GM18519 (cell line): ENCODE data around the gene FEM1C.

Experiments used
- ATAC-seq: cut with Tn5 transposase; IDR thresholded peaks from one replicate; pipeline ENCODE4 v1.9.1; 2021; ENCODE audit warnings: mild to moderate bottlenecking, moderate library complexity; ENCODE audit not compliant: unreplicated experiment, low FRiP score

Gene FEM1C

GRCh38 chr5:115524199-115524847 lies 20.3 kb downstream of the FEM1C start:
- ATAC-seq = no peak

DNA sequence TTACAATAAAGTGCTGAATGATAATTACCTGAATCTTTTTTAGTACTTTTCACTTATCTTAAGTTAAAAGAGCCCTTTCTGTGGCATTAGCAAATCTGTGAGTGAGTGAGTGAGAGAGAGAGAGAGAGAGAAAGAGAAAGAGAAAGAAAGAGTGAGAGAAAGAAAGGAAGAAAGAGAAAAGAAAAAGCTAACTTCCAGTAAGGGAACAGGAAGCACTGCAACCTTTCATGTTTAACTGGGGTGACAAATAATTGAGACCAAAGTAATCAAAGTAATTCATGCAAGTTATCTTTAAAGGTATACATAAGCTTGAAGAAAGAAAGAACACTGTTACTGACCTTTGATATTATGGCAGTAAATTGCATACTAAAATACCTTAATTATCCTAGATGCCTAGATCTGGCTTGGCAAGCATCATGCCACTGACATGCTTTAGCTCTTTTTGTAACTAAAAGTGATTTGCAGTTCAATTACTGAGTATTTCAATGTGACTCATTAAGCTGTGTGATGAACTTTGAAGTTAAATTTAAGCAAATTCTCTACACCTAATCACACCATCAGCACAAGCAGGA lies 21.7 kb downstream of the FEM1C start:
- ATAC-seq = no peak

- ATAC-seq = no peak
Measured at GRCh38 chr5:115520191-115520590, 24.4 kb downstream of the FEM1C start.

DNA sequence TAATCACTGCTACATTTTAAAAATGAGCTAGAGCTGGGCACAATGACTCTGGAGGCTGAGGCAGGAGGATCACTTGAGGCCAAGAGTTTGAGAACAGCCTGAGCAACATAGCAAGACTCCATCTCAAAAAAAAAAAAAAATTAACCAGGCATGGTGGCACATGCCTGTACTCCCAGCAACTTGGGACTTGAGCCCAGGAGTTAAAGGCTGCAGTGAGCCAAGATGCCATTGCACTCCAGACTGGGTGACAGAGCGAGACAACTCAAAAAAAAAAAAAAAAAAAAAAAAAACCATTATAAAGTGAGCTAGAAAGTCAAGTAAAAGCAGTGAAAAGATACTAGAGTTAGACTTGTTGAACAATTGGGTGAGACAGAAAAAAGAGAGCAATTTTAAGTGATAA lies 28.2 kb downstream of the FEM1C start:
- no peak for ATAC-seq

DNA sequence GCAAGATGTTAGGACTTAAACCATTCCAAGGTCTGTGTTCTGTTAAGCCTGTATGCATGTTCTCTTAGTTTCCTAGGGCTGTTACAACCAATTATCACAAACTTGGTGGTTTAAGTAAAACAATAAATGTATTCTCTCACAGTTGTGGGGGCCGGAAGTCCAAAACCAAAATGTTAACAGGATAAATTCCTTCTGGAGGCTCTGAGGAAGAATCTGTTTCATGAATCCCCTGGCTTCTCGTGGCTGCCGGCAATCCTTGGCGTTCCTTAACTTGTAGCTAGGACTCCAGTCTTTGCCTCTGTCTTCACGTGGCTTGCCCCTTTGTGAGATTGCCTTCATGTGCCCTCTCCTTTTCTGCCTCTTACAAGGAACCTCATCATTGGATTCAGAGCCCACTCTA lies 30.4 kb downstream of the FEM1C start:
- no peak for ATAC-seq

- no peak for ATAC-seq
Measured at GRCh38 chr5:115511632-115512031, 32.9 kb downstream of the FEM1C start.

- no peak for ATAC-seq
Measured at GRCh38 chr5:115510145-115510645, 34.4 kb downstream of the FEM1C start.

DNA sequence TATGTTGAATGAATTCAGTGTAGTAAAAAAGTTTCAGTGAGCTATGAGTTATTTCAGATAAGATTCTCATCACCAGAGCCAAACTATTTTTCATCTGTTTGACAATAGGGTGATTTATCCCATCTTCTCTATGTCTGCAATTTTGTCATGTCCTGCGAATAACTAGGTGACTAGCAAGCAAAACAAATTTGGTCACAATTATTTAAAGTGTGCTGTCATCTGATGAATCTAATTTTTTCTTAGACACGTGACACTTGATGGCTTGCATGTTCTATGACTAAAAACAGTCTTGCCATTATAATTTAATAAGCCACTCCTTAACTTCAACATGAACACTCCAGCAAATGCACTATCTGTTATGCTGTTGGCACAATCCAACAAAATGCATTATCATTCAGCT lies 35.0 kb downstream of the FEM1C start:
- no peak for ATAC-seq

GRCh38 chr5:115507681-115508080 lies 36.9 kb downstream of the FEM1C start:
- no peak for ATAC-seq

GRCh38 chr5:115503420-115503819 lies 41.2 kb downstream of the FEM1C start:
- no peak for ATAC-seq

DNA sequence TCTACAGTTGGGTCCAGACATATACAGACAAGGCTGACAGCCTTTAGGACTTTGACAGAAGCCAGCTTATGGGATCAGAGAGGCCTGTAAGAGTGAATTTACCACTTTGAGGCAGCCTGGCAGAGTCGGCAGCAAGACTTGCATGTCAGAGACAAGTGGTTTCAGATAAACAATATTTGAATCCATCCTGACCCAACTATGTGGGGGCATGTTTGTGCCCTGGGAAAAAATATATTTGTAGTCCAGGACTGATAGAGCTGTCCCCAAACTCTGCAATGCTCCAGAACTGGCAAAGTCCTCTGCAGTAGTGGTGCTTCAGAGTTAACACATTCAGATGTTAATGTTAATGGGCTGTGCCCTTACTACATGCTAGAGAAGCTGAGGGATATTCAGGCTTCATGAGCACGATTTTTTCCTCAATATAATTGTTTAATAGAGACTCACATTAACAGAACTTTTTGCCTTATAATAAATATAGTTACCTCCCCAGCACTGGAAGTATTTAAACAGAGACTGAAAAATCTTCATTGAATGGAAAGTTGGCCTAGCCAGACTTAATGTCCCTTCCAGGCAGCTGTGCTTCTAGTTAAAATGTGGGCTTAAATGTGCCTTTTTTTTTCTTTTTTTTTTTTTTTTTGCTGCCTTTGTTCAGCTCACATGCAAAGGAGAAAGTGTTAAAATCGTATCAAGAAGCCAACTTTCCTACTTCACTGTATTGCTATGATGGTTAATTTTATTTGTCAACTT lies 42.9 kb downstream of the FEM1C start:
- ATAC-seq = no peak

- no peak for ATAC-seq
Measured at GRCh38 chr5:115500225-115500624, 44.4 kb downstream of the FEM1C start.

DNA sequence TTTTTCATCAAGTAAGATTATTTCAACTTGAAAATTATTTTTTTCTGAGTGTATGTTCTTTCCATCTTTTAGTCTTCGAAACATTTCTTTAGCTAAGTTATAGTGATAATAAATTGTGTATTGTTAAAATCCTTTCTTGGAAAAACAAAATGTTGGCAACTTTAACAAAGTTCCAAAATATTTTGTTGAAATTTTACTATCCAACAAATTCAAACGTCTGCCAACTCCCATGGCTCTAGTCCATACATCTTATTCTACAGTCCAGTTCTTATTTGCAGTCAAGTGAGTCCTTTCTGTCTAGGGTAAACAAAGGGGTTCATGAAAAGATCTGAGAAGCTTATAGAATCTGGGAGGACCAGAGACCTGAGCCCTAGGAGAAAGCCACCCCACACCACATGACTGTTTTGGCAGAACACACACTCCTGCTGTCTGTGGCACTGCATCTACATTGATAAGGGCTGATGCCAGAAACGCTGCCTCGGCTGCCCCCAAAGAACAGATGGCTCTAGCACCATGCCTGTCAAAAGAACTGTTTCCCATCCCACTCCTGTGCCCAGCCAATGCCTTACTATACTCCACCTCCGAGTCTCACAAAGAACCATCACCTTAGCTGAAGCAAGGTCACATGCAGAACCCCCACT lies 47.5 kb downstream of the FEM1C start:
- ATAC-seq = no peak

DNA sequence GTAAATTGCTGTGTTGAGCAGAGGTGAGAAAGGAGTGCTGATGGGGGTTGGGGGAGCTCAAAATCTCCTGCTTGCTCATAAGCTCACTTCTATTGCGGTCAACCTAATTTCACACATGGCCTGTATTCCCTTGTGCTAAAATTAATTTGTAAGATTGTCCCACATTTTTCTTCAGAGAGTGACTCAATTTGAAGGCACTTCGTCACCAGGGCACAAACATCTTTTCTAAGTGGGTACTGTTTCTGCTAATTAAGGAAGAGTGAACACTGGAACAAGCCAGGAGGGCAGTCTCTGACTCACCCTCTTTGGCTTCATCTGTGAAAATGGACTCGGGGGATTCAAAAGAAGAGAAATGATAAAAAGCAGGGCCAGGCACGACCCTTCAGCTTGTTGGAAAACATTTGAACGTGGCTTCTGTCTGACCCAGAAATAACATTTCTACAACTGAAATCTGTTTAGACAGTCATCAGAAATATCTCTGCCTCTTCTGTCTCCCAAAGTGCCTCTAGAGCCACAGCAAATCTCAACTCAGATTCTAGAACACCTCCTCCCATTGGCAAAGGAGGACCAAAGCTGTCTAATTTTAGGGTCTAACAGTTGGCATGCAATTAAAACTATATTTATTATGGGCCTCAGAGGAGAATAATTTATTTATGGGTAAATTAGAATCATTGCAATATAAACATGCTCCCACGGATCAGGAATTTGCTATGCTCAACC lies 49.8 kb downstream of the FEM1C start:
- peak; percentile 54 for ATAC-seq

GRCh38 chr5:115490596-115490995 lies 54.0 kb downstream of the FEM1C start:
- no peak for ATAC-seq

- ATAC-seq = no peak
Measured at GRCh38 chr5:115489733-115490132, 54.8 kb downstream of the FEM1C start.

- no peak for ATAC-seq
Measured at GRCh38 chr5:115487756-115488155, 56.8 kb downstream of the FEM1C start.

DNA sequence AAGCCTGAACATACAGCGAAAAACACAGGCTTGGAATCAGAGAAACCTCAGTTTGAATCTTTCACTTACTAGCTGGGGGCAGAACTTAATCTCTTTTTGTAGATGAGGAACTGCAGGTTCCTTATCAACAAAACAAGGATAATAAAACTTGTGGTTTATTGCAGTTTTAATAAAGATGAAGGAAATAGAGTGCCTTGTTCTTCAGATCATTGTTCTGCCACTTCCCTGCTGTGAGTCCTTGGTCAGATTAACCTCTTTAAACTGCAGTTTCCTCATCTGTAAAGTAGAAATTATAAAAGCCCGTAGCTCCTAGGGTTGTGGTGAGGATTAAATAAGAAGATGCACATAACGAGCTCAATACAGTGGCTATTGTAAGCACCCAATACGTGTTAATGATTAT lies 57.4 kb downstream of the FEM1C start:
- no peak for ATAC-seq

- ATAC-seq = no peak
Measured at GRCh38 chr5:115486728-115487127, 57.8 kb downstream of the FEM1C start.

DNA sequence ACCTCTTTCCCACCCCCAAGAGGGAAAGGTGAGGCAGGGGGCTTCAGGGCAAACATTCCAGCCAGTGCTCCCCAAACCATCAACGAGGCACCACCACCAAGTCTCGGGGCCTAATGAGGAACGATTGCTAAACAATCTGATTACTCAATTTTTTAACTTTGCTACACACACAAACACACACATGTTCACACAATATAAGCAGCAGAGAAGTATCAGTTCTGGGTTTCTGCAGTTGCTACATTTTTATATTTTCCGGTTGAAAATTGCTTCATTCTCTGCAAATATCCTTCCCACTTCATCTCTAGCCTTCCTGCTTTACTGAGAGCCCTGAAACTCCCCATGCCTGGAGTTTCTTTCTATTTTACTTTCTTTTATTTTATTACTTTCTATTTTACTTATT lies 60.2 kb downstream of the FEM1C start:
- ATAC-seq = no peak

GRCh38 chr5:115480900-115481299 lies 63.7 kb downstream of the FEM1C start:
- ATAC-seq = no peak
